Activated CD8-positive, alpha-beta T cell treated with anti-CD3 and anti-CD28 coated beads, Interleukin-2, amount 10 ng/mL, durations not matched to agents 7 days and 5 days (primary cell): ENCODE results near the gene CCR5AS.

ENCODE experiments used
- ATAC-seq: fragments of 150-1000 bp; cut with Tn5 transposase; one replicate; pipeline ENCODE4 v1.10.0; 2021; ENCODE audit warnings: moderate library complexity
- CTCF ChIA-PET: fragments of 350-600 bp; sonication (Branson Sonifier 250); formaldehyde crosslinking; loops from one replicate; lab custom pipeline; 2021; ENCODE audit warnings: antibody characterized with exemption; lab: Charles Lee
- POLR2A ChIA-PET: fragments of 350-600 bp; sonication (Branson Sonifier 250); formaldehyde crosslinking; loops from one replicate; lab custom pipeline; 2021; ENCODE audit warnings: antibody characterized with exemption; lab: Charles Lee
- DNase-seq: peaks from one replicate; pipeline ENCODE4 v3.0.0-alpha.2; 2020
- H3K27ac Mint-ChIP-seq: one replicate; pipeline ENCODE4 v1.8.0; 2021; ENCODE audit warnings: mild to moderate bottlenecking, mixed read lengths
- H3K27me3 Mint-ChIP-seq: one replicate; pipeline ENCODE4 v1.8.0; 2021; ENCODE audit warnings: low read depth, mixed read lengths
- H3K36me3 Mint-ChIP-seq: one replicate; pipeline ENCODE4 v1.8.0; 2021; ENCODE audit warnings: low read depth, mixed read lengths
- H3K4me1 Mint-ChIP-seq: one replicate; pipeline ENCODE4 v1.8.0; 2021; ENCODE audit warnings: low read depth, mixed read lengths
- H3K4me3 Mint-ChIP-seq: one replicate; pipeline ENCODE4 v1.8.0; 2021; ENCODE audit warnings: mild to moderate bottlenecking, mixed read lengths
- H3K9me3 Mint-ChIP-seq: one replicate; pipeline ENCODE4 v1.8.0; 2022; ENCODE audit warnings: mixed read lengths; ENCODE audit not compliant: insufficient read depth

The CCR5AS gene

GRCh38 chr3:46353647-46354410, 53.0 kb downstream of the CCR5AS start, which contains the start of gene CCR2:
TSS of gene CCR2 (plus strand) at chr3:46354111. CDS start at chr3:46357528, 3,417 bp downstream.
- CTCF ChIA-PET, result interaction anchor here (1.0 to 10.1 kb wide), 14 partner anchors 10 to 426 kb away, joined by 3 to 198 read pairs (median 4); partner anchors contain the start of genes CCR1 and CCR5
- DNase-seq (no peak), ATAC-seq (peak; percentile 46)
- POLR2A ChIA-PET, result interaction anchor here (0.7 to 3.3 kb wide), 5 partner anchors 16 to 256 kb away, joined by 3 to 23 read pairs (median 3); partner anchors contain the start of gene CCR5
- peak within 1 kb of the TSS; percentile 85 for H3K4me3 Mint-ChIP-seq
- peaks cover 97% of the 10 kb centered on the region for H3K4me1 Mint-ChIP-seq
- peaks cover 58% of the 10 kb centered on the region for H3K36me3 Mint-ChIP-seq
- peaks cover 2% of the 10 kb centered on the region for H3K27me3 Mint-ChIP-seq
- peaks cover under 1% of the 10 kb centered on the region for H3K9me3 Mint-ChIP-seq
- peak within 1 kb of the TSS; percentile 91 for H3K27ac Mint-ChIP-seq

GRCh38 chr3:46353090-46353489, 53.8 kb downstream of the CCR5AS start:
- peaks cover 8% of the 10 kb centered on the region for H3K9me3 Mint-ChIP-seq
- ATAC-seq, result peak; percentile 21
- ChIA-PET CTCF (interaction anchor here (1.4 to 10.1 kb wide), 6 partner anchors 11 to 275 kb away, joined by 4 to 198 read pairs (median 13); partner anchors contain the start of gene CCR5), POLR2A (interaction anchor here (1.7 to 3.3 kb wide), 2 partner anchors 16 to 69 kb away, joined by 9 to 23 read pairs; partner anchors contain the start of gene CCR5)
- H3K4me3 Mint-ChIP-seq, result peak overlapping the region; percentile 43
- peaks cover 97% of the 10 kb centered on the region for H3K4me1 Mint-ChIP-seq
- DNase-seq, result no peak
- H3K36me3 Mint-ChIP-seq, result peaks cover 58% of the 10 kb centered on the region
- peak overlapping the region; percentile 73 for H3K27ac Mint-ChIP-seq
- H3K27me3 Mint-ChIP-seq, result peaks cover 2% of the 10 kb centered on the region

GRCh38 chr3:46351646-46352045, 55.2 kb downstream of the CCR5AS start:
- ATAC-seq (no peak), DNase-seq (no peak)
- peaks cover 95% of the 10 kb centered on the region for H3K4me1 Mint-ChIP-seq
- peak overlapping the region; percentile 4 for H3K27ac Mint-ChIP-seq
- peaks cover 22% of the 10 kb centered on the region for H3K9me3 Mint-ChIP-seq
- POLR2A ChIA-PET, result interaction anchor here (2.0 to 4.4 kb wide), 2 partner anchors 17 to 51 kb away, joined by 10 to 28 read pairs; partner anchors contain the start of gene CCR5
- CTCF ChIA-PET, result interaction anchor here (1.0 to 10.1 kb wide), 10 partner anchors 8 to 137 kb away, joined by 3 to 198 read pairs (median 6); partner anchors contain the start of gene CCR5
- peaks cover 57% of the 10 kb centered on the region for H3K36me3 Mint-ChIP-seq
- H3K4me3 Mint-ChIP-seq, result no peak overlapping the region
- peaks cover 2% of the 10 kb centered on the region for H3K27me3 Mint-ChIP-seq

GRCh38 chr3:46350262-46350565, 56.7 kb downstream of the CCR5AS start:
- ATAC-seq (peak; percentile 14), DNase-seq (no peak)
- CTCF ChIA-PET, result interaction anchor here (0.8 to 10.1 kb wide), 10 partner anchors 15 to 263 kb away, joined by 3 to 198 read pairs (median 8); partner anchors contain the start of genes CCR1 and CCR5
- peaks cover 56% of the 10 kb centered on the region for H3K36me3 Mint-ChIP-seq
- POLR2A ChIA-PET, result interaction anchor here (0.8 to 4.4 kb wide), 5 partner anchors 19 to 142 kb away, joined by 3 to 28 read pairs (median 5); partner anchors contain the start of genes CCR1 and CCR5
- H3K4me1 Mint-ChIP-seq, result peaks cover 84% of the 10 kb centered on the region
- H3K4me3 Mint-ChIP-seq, result peak overlapping the region; percentile 59
- peaks cover 2% of the 10 kb centered on the region for H3K27me3 Mint-ChIP-seq
- H3K9me3 Mint-ChIP-seq, result peaks cover 35% of the 10 kb centered on the region
- peak overlapping the region; percentile 91 for H3K27ac Mint-ChIP-seq

- POLR2A ChIA-PET, result interaction anchor here (0.8 to 4.4 kb wide), 5 partner anchors 15 to 141 kb away, joined by 3 to 28 read pairs (median 4); partner anchors contain the start of genes CCR1 and CCR5
- Mint-ChIP-seq H3K4me3 (peak overlapping the region; percentile 59), H3K4me1 (peaks cover 80% of the 10 kb centered on the region), H3K27ac (peak overlapping the region; percentile 91), H3K9me3 (peaks cover 37% of the 10 kb centered on the region), H3K27me3 (no peaks in the 10 kb centered on the region), H3K36me3 (peaks cover 56% of the 10 kb centered on the region)
- ATAC-seq, result peak; percentile 54
- peak; percentile 68 for DNase-seq
- CTCF ChIA-PET, result interaction anchor here (0.8 to 10.1 kb wide), 14 partner anchors 14 to 262 kb away, joined by 3 to 198 read pairs (median 6); partner anchors contain the start of genes CCR1 and CCR5
Measured at GRCh38 chr3:46349484-46350261, 57.2 kb downstream of the CCR5AS start.

GRCh38 chr3:46348823-46349482, 57.9 kb downstream of the CCR5AS start:
- ChIA-PET POLR2A (interaction anchor here (1.0 to 4.4 kb wide), 3 partner anchors 11 to 20 kb away, joined by 3 to 28 read pairs (median 4); partner anchors contain the start of gene CCR5), CTCF (interaction anchor here (0.8 to 10.1 kb wide), 10 partner anchors 20 to 247 kb away, joined by 3 to 198 read pairs (median 4); partner anchors contain the start of genes CCR1 and CCR5)
- ATAC-seq (peak; percentile 14), DNase-seq (no peak)
- H3K4me1 Mint-ChIP-seq, result peaks cover 73% of the 10 kb centered on the region
- H3K4me3 Mint-ChIP-seq, result peak overlapping the region; percentile 59
- H3K36me3 Mint-ChIP-seq, result peaks cover 54% of the 10 kb centered on the region
- no peaks in the 10 kb centered on the region for H3K27me3 Mint-ChIP-seq
- H3K27ac Mint-ChIP-seq, result peak overlapping the region; percentile 91
- peaks cover 41% of the 10 kb centered on the region for H3K9me3 Mint-ChIP-seq

GRCh38 chr3:46344476-46344875, 62.4 kb downstream of the CCR5AS start:
- peaks cover 54% of the 10 kb centered on the region for H3K36me3 Mint-ChIP-seq
- ATAC-seq (no peak), DNase-seq (no peak)
- no peak overlapping the region for H3K27ac Mint-ChIP-seq
- H3K27me3 Mint-ChIP-seq, result no peaks in the 10 kb centered on the region
- H3K4me3 Mint-ChIP-seq, result no peak overlapping the region
- POLR2A ChIA-PET, result no interaction called here
- CTCF ChIA-PET, result no interaction called here
- H3K9me3 Mint-ChIP-seq, result peaks cover 50% of the 10 kb centered on the region
- peaks cover 29% of the 10 kb centered on the region for H3K4me1 Mint-ChIP-seq

- Mint-ChIP-seq H3K9me3 (peaks cover 44% of the 10 kb centered on the region), H3K36me3 (peaks cover 39% of the 10 kb centered on the region), H3K27ac (no peak overlapping the region), H3K4me3 (no peak overlapping the region), H3K27me3 (no peaks in the 10 kb centered on the region), H3K4me1 (peaks cover 19% of the 10 kb centered on the region)
- DNase-seq, result no peak
- ChIA-PET POLR2A (no interaction called here), CTCF (no interaction called here)
- no peak for ATAC-seq
Measured at GRCh38 chr3:46338840-46339239, 68.0 kb downstream of the CCR5AS start.

GRCh38 chr3:46337911-46338310, 69.0 kb downstream of the CCR5AS start:
- Mint-ChIP-seq H3K9me3 (peaks cover 44% of the 10 kb centered on the region), H3K4me1 (peaks cover 28% of the 10 kb centered on the region), H3K27ac (no peak overlapping the region), H3K36me3 (peaks cover 39% of the 10 kb centered on the region), H3K27me3 (no peaks in the 10 kb centered on the region), H3K4me3 (no peak overlapping the region)
- no peak for ATAC-seq
- ChIA-PET POLR2A (no interaction called here), CTCF (no interaction called here)
- DNase-seq, result no peak

- ATAC-seq (no peak), DNase-seq (no peak)
- ChIA-PET POLR2A (interaction anchor here (1.5 kb wide), 1 partner anchor 14 kb away, joined by 4 read pairs; no protein-coding TSS in a partner anchor), CTCF (interaction anchor here (0.8 to 1.8 kb wide), 6 partner anchors 14 to 59 kb away, joined by 3 to 7 read pairs (median 3); no protein-coding TSS in a partner anchor)
- H3K27me3 Mint-ChIP-seq, result peaks cover 8% of the 10 kb centered on the region
- H3K4me3 Mint-ChIP-seq, result no peak overlapping the region
- peaks cover 45% of the 10 kb centered on the region for H3K36me3 Mint-ChIP-seq
- H3K4me1 Mint-ChIP-seq, result peaks cover 41% of the 10 kb centered on the region
- H3K27ac Mint-ChIP-seq, result no peak overlapping the region
- H3K9me3 Mint-ChIP-seq, result peaks cover 47% of the 10 kb centered on the region
Measured at GRCh38 chr3:46335541-46335940, 71.3 kb downstream of the CCR5AS start.
